Measurements from ENCODE around the gene RPL29.

DNA sequence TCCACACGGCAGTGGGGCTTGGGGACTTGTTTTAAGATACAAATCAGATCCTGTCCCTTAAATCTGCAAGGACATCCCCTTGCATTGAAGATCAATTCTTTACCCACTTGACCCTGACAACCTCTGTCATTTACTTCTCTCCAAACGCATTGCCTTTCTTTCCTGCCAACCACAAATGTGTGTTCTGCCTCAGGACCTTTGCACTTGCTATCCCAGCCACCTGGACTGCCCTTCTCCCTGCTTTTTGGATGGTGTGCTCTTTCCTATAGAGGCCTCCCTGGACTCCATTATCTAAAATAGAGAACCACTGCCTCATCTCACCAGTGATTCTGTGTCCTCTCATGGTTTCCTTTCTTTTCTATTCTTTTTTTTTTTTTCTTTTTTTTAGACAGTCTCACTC, 1.5 kb upstream of the RPL29 start:
- TF ChIP-seq POLR2A (IDR thresholded peaks at IDR 0.05): no peak
- TF ChIP-seq, protein P1, sequence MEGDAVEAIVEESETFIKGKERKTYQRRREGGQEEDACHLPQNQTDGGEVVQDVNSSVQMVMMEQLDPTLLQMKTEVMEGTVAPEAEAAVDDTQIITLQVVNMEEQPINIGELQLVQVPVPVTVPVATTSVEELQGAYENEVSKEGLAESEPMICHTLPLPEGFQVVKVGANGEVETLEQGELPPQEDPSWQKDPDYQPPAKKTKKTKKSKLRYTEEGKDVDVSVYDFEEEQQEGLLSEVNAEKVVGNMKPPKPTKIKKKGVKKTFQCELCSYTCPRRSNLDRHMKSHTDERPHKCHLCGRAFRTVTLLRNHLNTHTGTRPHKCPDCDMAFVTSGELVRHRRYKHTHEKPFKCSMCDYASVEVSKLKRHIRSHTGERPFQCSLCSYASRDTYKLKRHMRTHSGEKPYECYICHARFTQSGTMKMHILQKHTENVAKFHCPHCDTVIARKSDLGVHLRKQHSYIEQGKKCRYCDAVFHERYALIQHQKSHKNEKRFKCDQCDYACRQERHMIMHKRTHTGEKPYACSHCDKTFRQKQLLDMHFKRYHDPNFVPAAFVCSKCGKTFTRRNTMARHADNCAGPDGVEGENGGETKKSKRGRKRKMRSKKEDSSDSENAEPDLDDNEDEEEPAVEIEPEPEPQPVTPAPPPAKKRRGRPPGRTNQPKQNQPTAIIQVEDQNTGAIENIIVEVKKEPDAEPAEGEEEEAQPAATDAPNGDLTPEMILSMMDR (IDR thresholded peaks at IDR 0.05): no peak
- TF ChIP-seq POLR2AphosphoS5 (IDR thresholded peaks at IDR 0.05): no peak

All from suprapubic skin (tissue), 4 donors.